GM12801 (cell line): ENCODE measurements around the gene ATP13A4.

ENCODE experiments used
- TF ChIP-seq, protein P1 (sequence below): IDR thresholded peaks from one replicate; pipeline ENCODE4 v1.5.1; 2011; ENCODE audit warnings: control low read depth; ENCODE audit not compliant: insufficient read length; ENCODE audit errors: extremely low read depth

ATP13A4 gene

DNA sequence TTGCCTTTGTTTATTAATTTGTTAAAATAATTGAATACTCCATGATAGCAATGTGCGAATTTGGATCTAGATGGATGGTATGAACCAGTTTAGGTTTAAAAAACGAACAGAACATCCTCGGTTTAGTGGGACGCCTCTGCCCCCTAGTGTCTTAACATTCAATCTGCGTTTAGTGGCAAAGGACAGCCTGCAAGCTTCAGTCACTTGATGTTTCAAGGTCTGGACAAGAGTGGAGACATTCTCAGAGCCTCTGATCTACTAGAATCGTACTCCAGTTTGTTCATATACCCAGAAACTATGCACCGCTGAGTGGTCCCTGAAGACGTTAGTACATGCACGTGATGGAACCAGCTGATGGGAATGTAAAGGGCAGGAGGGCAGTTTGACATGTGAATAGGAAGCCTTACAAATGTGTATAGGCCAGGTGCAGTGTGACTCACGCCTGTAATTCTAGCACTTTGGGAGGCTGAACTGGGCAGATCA lies 17.8 kb upstream of the ATP13A4 start:
- TF ChIP-seq, protein P1, sequence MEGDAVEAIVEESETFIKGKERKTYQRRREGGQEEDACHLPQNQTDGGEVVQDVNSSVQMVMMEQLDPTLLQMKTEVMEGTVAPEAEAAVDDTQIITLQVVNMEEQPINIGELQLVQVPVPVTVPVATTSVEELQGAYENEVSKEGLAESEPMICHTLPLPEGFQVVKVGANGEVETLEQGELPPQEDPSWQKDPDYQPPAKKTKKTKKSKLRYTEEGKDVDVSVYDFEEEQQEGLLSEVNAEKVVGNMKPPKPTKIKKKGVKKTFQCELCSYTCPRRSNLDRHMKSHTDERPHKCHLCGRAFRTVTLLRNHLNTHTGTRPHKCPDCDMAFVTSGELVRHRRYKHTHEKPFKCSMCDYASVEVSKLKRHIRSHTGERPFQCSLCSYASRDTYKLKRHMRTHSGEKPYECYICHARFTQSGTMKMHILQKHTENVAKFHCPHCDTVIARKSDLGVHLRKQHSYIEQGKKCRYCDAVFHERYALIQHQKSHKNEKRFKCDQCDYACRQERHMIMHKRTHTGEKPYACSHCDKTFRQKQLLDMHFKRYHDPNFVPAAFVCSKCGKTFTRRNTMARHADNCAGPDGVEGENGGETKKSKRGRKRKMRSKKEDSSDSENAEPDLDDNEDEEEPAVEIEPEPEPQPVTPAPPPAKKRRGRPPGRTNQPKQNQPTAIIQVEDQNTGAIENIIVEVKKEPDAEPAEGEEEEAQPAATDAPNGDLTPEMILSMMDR, result peak; percentile 56

DNA sequence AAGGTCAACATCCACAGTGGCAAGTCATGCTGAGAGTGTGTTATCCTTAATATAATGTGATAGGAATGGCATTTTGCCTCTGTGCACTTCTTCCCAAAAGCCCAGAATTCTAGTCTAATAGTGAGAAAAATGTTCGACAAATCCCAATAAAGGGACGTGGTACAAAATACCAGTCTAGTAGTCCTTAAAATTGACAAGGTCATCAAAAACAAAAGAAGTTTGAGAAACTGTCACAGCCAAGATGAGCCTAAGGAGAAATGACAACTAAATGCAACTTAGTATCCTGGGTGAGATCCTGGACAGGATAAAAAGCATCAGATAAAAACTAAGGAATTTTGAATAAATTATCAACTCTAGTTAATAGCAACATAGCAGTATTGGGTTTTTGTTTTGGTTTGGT lies 14.4 kb upstream of the ATP13A4 start:
- TF ChIP-seq, protein P1, result no peak

DNA sequence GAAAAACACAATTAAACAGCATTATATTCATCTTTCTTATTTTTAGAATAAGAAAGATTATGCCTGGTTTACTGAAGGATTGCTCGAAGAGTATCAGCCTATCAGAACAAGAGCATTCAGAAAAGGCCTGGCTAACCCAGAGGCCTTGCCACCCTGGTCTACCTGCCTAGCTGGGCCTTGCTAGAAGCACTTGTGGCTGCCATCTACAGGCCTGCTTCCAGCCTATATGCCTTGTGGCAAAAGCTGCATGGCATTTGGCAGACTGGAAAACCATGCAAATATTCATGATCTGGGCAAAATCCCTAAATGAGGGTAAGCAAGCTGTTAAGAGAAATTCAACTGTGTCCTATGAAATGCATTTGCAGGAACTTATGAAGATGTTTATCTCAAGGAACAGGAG lies 9.3 kb upstream of the ATP13A4 start:
- TF ChIP-seq, protein P1, result no peak

DNA sequence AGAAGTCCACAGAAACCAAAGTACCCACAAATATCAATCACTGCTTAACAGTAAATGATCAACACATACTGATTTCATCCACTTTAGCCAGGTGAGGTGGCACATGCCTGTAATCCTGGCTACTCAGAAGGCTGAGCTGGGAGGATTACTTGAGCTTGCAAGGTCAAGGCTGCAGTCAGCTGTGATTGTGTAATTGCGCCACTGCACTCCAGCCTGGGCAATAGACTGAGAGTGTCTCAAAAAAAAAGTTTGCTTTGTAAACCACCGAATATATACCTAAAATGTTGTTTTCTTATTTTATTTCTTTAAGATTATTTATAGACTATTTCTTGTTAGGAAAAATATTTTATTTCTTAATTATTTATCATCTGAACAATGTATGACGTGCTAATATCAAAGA lies 8.7 kb upstream of the ATP13A4 start:
- TF ChIP-seq, protein P1, result no peak

DNA sequence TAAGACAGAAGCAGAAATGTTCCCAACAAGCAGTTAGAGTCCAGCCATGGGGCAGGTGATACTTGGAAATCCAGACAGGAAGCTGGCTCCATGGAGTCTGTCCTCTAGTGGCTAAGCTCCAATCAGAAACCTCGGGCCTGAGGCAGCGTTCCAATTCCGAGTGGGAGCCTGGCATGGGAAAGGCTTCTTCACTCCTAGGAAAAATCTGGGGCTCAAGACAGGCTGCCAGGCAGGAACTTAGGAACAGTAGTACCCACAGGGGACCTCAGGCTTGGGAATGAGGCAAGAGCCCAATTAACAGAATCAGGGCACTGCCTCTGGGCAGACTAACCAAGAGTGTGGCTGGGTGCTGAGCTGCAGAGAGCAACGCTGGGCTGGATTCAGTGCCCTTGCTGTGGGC lies 6.2 kb upstream of the ATP13A4 start:
- TF ChIP-seq, protein P1, result no peak

DNA sequence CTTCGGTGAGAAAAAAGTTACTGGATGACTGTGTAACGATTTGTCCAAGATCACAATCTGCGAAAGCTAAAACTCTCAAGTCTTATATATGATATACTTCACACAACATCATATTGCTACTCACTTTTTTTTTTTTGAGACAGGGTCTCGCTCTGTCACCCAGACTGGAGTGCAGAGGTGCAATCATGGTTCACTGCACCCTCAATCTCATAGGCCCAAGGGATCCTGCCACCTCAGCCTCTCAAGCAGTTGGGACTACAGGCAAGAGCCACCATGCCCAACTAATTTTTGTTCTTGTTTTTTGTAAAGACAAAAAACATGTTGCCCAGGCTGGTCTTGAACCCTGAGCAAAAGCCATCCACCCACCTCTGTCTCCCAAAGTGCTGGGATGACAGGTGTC lies 5.4 kb upstream of the ATP13A4 start:
- TF ChIP-seq, protein P1, result no peak

DNA sequence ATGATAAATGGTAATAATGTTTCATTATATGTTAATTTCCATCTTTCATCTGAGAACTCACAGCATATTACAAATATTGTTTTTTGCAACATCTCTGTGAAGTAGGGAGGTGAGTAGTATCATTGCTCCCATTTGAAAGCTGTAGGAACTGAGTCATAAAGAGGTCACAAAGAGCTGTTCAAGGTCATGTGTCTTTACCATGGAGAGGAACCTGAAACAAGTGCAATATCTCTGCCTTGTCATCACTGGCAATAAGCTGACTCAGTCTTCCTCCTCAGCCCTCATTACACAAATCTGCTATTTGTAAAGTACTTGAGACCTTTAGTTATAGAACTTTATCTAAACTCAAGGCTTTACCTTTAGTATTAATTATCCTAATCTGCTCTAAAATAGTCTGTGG lies 4.4 kb upstream of the ATP13A4 start:
- TF ChIP-seq, protein P1, result no peak

DNA sequence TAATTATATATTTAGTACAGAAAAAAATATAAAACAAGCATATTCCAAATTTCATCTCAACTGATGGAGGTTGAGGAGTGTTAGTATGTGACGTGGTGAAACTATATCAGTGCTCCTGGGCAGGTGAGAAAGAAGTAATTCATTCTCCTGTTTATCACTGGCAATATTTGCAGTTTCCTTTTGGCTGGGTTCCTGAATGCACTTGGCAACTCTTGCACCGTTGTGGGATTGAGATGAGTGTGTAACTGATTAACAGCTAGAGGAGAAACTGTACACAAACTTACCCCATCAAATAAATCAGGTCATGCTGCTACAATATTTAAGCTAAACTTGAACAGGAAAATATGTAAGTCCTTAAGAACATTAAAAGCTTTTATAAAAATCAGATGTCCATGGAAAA lies 2.1 kb upstream of the ATP13A4 start:
- TF ChIP-seq, protein P1, result no peak
